Mucosa of gallbladder (tissue), 1 donor: ENCODE measurements around the gene DHRSX. TPM values are rescaled to one million over a fixed set of nuclear protein-coding genes. Genes with fewer than 3 reads are reported as not detected.

Source experiments
- total RNA-seq: library from RNA; stranded (reverse); gene quantifications from one replicate; pipeline ENCODE4 v1.2.1, GENCODE V29; 2021
- donor health status: DM: no; HTN: no; CAD: no.

DHRSX gene
- total RNA-seq, 1 donor from 2014 or later = 61.4 TPM

Other genes with a start within 250 kb of the DHRSX start
- 80.2 TPM for gene ZBED1, start within 50 bp of the DHRSX start, total RNA-seq
- gene CD99, start 190.3 kb upstream of the DHRSX start, total RNA-seq = 268 TPM